ENCODE measurements around the gene PGP. TPM values are rescaled to one million over a fixed set of nuclear protein-coding genes. Genes with fewer than 3 reads are reported as not detected.

PGP gene
- total RNA-seq, 1 donor from 2014 or later, result 9.7 TPM

DNA sequence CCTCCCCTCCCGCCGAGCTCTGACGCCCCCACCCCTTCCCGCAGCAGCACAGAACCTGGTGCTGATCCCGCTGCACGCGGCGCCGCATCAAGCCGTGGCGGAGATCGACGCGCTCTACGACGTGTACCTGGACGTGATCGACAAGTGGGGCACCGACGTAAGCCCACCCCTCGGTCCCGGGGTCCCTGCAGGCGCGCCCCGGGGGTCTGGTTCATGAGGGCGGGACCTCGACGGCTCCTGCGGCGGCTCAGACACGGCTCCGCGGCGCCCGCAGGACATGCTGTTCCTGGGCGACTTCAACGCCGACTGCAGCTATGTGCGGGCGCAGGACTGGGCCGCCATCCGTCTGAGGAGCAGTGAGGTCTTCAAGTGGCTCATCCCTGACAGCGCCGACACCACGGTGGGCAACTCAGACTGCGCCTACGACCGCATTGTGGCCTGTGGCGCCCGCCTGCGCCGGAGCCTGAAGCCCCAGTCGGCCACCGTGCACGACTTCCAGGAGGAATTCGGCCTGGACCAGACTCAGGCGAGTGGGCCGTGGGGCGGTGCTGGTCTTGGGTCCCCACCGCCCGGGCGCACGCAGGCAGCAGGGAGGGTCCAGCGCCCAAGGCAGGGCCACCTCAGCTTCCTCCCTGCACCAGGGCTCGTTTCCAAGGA is 23.0 kb upstream of the PGP start:
- DNase-seq (ENCODE audit: low read depth), result no peak

DNA sequence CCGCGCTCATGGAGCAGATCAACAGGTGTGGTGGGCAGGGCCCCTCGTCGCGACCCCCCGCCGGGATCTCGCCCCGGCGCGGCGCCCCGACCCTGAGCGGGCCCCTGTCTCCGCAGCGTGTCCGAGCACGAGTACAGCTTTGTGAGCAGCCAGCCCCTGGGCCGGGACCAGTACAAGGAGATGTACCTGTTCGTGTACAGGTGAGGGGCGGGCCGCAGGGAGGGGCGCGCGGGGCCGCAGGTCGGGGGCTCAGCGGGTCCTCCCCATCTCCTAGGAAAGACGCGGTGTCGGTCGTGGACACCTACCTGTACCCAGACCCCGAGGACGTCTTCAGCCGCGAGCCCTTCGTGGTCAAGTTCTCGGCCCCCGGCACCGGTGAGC is 22.5 kb upstream of the PGP start:
- DNase-seq (ENCODE audit: low read depth), result no peak

DNA sequence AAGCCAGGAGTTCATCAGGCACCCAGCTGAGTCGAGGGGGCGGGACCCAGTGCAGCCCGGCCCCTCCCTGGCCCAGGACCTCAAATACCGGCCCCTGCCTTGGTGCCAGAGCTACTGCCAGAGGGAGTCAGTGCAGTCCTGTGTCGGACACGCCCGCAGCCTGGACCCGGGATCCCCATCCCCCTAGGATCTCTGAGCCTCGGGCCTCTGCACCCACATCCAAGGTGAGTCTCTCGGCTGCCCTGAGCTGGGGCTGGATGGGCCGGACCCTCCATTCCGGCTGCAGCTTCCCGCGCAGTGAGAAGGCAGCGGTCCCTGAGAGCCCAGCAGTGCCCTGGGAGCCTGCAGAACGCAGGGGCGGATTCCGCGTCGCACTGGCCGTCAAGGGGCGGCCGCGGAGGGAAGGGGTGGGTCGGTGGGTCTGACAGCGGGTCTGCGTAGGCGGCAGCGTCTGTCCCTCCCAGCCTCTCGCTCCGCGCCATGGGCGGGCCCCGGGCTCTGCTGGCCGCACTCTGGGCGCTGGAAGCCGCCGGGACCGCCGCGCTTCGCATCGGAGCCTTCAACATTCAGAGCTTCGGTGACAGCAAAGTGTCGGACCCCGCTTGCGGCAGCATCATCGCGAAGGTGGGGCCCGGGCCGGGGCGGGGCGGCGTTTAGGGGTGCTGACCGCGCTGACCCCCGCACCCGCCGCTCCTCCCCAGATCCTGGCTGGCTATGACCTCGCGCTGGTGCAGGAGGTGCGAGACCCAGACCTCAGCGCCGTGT is 21.9 kb upstream of the PGP start, which contains the start of gene DNASE1L2:
TSS of gene DNASE1L2 (plus strand) at position 108 of the 765 bp plus-strand sequence. CDS start at position 481, 373 bp downstream.
- DNase-seq (ENCODE audit: low read depth), result no peak

DNA sequence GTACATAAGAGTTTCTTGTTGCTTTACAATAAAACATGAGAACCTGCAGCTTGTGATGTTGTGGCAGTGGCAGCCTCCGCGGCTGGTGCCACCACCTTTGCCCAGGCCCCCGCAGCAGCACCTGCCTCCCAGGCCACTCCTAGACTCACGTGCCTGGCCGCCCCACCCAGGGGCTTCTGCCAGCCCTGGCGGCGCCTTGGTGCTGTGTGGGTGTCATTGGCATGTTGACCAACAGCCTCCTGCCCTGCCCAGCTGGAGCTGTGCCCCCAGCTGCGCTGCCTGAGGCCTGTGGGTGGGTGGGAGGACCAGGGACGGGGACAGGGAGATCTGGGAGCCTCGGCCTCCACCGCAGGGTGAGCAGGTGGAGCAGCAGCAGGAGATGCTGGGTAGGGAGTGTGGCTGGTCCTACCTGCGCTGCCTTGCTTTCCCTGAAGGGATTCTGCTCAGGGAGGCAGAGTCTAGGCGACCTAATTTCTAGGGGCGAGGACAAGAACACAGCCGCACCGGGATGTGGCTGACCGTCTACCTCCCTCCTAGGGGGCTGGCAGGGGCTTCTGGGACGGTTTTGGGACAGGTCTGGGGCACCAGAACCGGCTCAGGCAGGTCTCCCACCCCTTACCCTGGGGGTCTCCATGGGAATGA is 21.2 kb upstream of the PGP start:
- DNase-seq (ENCODE audit: low read depth), result no peak

DNA sequence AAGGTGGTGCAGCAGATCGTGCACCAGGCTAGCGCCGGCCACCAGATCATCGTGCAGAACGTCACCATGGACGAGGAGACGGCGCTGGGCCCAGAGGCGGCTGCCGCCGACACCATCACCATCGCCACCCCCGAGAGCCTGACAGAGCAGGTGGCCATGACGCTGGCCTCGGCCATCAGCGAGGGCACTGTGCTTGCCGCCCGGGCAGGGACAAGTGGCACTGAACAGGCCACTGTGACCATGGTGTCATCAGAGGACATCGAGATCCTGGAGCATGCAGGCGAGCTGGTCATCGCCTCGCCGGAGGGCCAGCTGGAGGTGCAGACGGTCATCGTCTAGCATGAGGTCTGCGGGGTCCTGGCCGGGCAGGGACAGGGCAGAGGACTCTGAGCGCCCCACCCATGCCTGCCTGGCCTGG is 20.6 kb upstream of the PGP start:
- no peak for DNase-seq (ENCODE audit: low read depth)

DNA sequence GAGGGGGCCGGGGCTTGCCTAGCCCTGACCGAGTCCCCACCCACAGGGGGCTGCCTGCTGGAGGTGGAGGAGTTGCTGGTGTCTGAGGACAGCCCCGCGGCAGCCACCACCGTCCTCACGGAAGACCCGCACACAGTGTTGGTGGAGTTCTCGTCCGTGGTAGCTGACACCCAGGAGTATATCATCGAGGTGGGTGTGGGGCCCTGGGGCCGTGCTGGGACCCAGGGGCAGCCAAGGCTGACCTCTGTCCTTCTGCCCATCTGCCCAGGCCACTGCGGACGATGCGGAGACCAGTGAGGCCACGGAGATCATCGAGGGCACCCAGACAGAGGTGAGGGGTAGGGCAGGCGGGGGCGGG is 20.2 kb upstream of the PGP start:
- no peak for DNase-seq (ENCODE audit: low read depth)

- no peak for DNase-seq (ENCODE audit: low read depth)
Observed at GRCh38 chr16:2233872-2234812, 19.5 kb upstream of the PGP start.

GRCh38 chr16:2233046-2233775 is 18.6 kb upstream of the PGP start:
- no peak for DNase-seq (ENCODE audit: low read depth)

GRCh38 chr16:2232094-2232990 is 17.7 kb upstream of the PGP start:
- DNase-seq (ENCODE audit: low read depth), result no peak

GRCh38 chr16:2231016-2231931 is 16.6 kb upstream of the PGP start:
- DNase-seq (ENCODE audit: low read depth), result no peak

- DNase-seq (ENCODE audit: low read depth), result no peak
Observed at GRCh38 chr16:2230376-2230775, 15.7 kb upstream of the PGP start.

GRCh38 chr16:2229632-2230250 is 15.1 kb upstream of the PGP start:
- no peak for DNase-seq (ENCODE audit: low read depth)

DNA sequence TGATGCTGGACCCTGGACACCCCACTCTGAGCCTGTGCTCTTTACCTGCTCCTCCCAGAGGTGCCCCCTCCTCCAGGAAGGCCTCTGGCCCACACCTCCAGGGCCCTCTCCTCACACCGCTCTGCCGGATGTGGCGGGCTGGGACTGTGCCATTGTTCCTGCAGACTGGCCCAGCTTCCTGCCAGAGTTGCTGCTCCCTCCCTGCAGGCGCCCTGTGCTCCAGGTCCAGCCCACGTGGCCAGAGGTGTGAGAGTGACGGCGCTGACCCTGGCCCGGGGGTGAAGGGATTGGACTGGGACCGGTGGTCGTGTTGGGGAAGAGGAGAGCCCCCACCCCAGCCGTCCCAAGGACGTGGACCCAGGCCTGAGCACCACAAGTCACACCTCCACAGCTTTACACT is 14.5 kb upstream of the PGP start:
- DNase-seq (ENCODE audit: low read depth), result no peak

GRCh38 chr16:2228161-2228824 is 13.7 kb upstream of the PGP start:
- DNase-seq (ENCODE audit: low read depth), result no peak

DNA sequence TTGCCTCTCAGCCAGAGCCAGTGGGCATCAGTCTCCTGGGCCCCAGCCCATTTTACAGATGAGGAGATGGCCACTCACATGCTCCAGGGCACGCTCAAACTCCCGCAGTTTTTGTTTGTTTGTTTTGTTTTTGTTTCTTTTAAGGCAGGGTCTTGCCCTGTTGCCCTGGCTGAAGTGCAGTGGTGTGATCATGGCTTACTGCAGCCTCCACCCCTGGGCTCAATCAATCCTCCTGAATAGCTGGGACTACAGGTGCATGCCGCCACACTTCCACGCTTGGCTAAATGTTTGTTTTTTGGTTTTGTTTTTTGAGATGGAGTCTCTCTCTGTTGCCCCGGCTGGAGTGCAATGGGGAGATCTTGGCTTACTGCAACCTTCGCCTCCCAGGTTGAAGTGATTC is 12.3 kb upstream of the PGP start:
- DNase-seq (ENCODE audit: low read depth), result no peak

DNA sequence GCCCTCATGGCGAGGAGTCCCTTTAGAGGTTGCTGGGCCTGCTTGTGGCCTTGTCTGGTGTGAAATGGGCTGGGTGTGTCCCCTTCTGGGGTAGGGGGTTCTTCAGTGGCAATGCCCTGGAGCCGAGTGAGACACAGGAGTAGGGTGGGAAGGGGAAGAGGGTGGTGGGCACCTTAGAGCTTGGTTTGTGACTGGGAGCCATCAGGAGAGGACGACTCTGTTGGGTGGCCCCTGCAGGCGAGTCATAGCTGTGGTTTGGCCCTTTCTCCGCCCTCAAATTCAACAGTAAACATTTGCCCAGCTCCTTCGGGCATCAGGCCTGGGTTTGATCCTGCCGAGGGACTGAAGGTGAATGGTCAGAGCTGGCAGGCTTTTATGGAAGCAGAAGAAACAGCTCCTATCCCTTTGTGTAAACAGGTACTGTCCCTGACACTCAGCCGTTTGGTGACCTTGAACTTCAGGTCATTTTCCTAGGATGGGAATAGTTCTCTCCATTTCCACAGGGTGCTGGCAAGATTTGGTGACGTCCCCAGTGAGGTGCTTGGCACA is 11.7 kb upstream of the PGP start:
- DNase-seq (ENCODE audit: low read depth), result peak; percentile 18

DNA sequence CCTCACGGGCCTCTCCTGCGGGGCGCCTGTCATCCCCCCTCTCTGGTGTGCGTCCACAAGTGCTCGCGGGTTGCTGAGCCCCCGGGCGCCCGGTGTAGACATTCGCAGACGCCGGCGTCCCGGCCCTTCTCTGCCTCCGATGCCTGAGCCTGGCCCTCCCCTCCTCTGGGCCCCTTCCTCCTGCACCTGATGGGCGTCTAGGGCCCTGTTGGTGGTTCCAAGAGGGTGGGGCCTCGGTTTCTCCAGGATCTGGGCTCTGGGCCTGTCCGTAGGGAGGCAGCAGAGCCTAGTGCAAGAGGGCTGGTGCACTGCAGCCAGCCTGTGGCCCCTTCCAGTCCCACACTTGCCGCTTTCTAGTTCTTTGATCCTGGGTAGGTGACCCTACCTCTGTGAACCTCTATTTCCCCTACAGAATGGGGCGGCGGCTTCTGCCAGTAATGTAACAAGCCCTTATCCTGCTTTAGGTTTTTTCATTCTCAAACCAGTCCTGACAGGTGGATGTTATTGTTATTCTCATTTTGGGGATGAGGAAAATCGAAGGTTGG is 9.4 kb upstream of the PGP start:
- peak; percentile 25 for DNase-seq (ENCODE audit: low read depth)

Data from renal cortical epithelial cell (primary cell).